ENCODE data around the gene ALAS1.

Gene ALAS1

DNA sequence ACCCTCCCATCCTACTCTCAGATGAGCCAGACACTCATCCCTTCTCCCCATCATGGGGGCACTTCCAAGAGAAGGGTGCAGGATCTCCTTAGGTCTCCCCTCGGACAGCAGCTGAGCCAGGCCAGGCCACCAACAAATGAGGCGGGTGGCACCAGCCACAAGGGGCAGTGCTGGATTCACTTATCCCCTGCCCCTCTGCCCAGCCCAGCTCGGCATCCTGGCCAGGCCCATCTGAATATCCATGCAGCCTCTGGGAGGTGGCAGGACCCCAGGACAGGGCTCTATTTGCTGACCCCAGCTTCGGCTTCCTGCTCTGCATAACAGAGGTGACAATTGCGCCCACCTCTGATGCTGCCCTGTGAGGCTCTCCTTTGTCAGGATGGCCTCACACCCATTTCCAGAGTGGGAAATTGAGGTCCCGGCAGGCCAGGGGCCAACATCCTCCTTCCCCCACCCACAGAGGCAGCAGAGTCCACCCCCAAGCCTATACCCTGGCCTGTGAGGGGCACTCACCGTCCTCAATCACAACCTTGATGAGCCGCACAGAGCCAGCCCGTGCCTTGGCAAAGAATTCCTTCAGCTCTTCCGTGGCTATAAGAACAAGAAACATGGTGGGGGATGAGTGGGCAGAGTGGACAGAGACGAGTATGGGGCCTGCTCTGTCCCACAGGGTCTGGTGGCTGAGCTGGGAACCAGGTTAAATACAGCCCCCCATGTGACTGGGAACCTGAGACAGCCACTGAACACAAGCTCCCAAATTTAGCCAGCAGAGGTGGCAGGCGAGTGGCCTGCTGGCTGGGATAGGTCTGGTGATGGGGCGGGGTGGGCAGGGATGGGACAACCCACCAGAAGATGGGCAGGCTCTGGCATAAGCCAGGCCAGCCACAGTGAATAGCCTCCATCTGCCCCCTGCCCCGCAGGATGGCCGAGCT lies 36.8 kb downstream of the ALAS1 start:
- DNase-seq (ENCODE audit: low read depth): no peak

GRCh38 chr3:52236424-52236886 lies 38.5 kb downstream of the ALAS1 start:
- DNase-seq (ENCODE audit: low read depth): no peak

- DNase-seq (ENCODE audit: low read depth): peak; percentile 67
Measured at GRCh38 chr3:52237006-52237656, 39.2 kb downstream of the ALAS1 start.

- no peak for DNase-seq (ENCODE audit: low read depth)
Measured at GRCh38 chr3:52237657-52238172, 39.8 kb downstream of the ALAS1 start.

- DNase-seq (ENCODE audit: low read depth): no peak
Measured at GRCh38 chr3:52238193-52238760, 40.3 kb downstream of the ALAS1 start.

GRCh38 chr3:52238761-52239701 lies 41.1 kb downstream of the ALAS1 start, which contains the start of gene TWF2:
TSS of gene TWF2 (minus strand) at chr3:52239158. CDS start at chr3:52239016, 142 bp downstream.
- DNase-seq (ENCODE audit: low read depth): no peak

DNA sequence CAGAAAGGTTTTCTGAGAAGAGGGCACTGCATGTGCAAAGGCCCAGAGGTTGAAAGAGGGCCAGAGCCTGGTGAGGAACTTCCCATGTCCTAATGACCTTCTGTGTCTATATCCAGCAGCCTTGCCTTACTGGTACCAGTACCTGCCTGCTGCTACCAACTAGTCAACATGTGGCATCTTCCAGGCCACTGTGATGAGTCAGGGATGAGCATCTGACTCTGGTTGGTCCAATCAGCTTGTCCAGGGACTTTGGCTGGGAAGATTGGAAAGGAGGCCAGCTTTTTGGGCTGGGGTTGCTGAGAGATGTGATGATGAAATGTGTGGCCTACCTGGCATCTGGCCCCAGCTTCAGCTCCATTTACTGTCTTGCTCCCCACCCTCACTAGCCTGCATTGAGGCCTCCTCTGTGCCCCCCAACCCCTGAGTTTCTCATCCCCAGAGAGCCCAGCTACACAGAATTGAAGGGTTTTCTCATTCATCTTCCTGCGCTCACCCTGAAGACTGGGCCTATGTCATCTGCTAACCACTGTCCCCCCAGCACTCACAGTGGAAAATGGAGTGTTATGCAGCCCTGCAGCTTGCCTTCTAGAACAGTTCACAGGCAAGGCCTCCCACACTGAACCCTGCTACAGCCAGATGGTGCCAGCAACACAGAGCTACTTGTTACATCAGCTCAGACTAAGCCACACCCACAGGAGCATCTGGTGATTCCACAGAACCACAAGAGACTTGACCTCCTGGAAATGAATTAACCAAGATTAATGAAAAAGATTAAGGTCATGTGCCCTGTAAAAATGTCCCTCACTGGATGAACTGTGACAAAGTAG lies 42.3 kb downstream of the ALAS1 start:
- DNase-seq (ENCODE audit: low read depth): peak; percentile 89

GRCh38 chr3:52240886-52241370 lies 43.0 kb downstream of the ALAS1 start:
- no peak for DNase-seq (ENCODE audit: low read depth)

DNA sequence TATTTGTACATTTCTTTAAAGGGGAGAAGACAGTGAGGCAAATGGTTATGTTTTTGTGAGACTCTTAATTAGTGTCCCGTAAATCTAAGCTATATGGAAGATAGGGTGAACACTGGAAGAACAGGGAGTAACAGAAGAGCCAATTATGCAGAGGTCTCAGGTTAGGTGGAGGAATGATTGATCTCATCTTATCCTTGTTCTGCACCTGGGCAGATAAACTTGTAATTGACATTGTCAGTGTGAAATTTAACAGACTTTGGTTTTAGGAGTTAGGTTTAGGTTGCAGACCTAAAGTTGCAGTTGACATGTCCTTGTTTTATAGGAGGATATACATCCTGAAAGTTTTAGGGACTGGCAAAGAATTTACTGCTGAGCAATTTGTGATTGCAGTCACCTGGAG lies 44.1 kb downstream of the ALAS1 start:
- DNase-seq (ENCODE audit: low read depth): no peak

DNA sequence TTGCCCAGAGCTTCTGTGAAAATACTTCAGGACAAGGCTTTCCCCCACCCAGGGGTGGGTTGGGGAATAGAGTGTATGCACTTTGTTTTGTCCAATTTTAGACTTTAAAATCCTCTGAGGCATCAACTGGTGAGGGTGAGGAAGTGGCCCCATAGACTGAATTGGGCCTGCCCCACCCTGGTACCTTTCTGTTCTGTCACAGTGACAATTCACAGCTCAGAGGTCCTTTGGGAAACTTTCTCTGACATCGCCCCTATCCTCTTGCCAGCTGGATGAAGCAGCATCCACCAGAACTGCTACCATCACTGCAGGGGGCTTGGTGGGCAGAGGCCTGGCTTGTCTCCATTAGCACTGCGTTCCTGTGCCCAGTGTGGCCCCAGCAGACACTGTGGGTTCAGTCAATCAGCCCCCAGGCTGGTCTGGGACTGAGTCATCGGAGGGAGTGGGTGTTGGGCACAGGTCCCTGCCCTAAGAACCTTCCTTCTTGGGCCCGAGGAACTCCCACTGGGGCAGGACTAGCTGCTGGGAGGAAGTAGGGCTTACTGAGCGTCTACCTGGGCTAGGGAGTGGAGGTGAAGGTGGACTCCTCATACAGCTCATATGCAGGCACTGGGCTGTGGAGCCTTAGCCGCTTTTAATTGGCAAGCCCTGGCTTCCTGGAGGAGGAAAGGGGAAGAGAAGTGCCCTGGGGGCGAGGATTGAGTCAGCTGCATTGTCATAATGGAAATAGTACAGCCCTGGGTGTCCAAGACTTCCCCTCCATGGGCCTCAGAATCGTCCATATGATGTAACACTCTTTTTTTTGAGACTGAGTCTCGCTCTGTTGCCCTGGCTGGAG lies 46.0 kb downstream of the ALAS1 start:
- DNase-seq (ENCODE audit: low read depth): no peak

DNA sequence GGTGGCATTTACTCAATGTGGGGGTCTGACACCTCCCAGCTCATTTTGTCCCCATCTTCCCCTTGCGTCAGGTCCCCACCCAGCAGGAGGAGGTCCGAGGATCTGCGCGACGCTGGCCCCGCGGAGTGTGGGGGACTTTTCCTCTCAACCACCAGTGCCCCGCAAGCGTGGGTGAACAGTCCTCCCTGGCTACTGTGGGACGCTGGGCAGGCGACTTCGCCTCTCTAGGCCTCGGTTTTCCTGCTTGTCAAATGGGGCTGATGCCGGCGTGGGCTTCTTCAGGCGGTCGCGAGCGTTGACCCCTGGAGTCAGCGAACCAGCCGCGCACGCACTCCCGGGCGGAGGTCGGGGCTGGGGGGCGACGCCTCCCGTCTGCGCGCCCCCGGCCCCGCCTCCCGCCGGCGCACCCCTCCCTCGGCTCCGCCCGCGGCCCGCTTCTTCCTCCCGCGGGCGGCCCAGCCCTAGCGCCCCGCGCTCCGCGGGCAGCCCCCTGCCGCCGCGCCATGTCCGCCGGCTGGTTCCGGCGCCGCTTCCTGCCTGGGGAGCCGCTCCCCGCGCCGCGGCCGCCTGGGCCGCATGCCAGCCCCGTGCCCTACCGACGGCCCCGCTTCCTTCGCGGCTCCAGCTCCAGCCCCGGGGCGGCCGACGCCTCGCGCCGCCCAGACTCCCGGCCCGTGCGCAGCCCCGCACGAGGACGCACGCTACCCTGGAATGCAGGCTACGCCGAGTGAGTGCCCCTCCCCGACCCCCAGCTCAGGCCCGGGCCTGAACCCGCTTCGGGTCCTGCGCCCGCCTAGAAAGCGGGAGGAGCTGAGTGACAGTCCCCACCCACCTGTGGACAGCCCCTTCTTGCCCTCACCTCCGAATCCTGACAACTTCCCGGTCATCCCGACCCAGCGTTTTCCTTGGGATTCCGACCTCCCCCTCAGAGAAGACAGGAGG lies 47.6 kb downstream of the ALAS1 start, which contains the start of gene PPM1M:
Gene PPM1M (plus strand): TSS at position 438 of the 942 bp plus-strand sequence. CDS start 66 bp downstream, at position 504.
- no peak for DNase-seq (ENCODE audit: low read depth)

DNA sequence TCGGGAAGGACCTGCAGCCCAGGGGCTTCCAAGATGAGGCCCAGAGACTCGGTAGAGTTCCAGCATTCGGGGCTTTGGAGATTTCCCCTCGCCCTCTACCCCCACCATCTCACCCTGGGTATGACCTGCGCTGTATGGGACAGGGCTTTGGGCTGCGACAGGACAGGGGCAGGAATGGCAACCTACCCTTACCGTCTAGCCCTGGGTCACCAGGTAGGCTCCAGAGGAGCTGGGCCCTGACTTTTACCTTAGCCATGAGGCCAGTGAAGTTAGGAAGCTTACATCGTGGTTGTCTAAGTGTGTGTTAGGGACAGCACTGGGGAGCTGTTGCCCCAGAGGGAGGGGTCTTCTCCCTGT lies 48.3 kb downstream of the ALAS1 start:
- no peak for DNase-seq (ENCODE audit: low read depth)

GRCh38 chr3:52246728-52247408 lies 48.9 kb downstream of the ALAS1 start:
- no peak for DNase-seq (ENCODE audit: low read depth)

DNA sequence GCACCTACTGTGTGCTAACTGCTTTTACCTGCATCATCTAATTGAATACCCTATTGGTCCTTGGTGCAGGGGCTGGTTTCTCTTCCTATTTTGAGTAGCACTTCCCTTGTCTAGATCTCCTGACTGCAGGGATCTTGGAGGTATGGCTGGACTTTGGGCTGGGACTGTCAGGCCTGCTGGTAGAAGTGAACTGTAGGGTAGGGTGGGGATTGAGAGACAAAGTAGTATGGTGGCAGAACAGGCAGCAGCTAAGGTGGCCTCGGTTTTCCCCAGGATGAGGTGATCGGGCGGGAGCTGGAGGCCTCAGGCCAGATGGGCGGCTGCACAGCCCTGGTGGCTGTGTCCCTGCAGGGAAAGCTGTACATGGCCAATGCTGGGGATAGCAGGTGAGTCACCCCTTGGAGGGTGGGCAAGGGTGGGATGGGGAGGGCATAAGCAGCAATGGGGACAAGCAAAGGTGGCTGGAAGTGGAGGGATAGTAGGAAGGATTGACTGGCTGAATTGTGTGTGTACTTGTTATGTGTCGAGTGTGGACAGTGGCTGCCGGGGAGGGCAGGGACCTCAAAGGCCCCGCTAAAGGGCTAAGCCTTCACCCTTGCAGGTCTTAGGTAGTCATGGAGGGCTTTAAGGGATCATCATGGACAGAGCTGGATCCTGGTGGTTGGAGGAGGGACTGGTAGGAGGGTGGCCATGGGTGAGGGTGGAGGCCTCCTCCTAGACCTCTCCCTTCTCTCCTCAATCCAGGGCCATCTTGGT lies 49.6 kb downstream of the ALAS1 start:
- DNase-seq (ENCODE audit: low read depth): no peak

DNA sequence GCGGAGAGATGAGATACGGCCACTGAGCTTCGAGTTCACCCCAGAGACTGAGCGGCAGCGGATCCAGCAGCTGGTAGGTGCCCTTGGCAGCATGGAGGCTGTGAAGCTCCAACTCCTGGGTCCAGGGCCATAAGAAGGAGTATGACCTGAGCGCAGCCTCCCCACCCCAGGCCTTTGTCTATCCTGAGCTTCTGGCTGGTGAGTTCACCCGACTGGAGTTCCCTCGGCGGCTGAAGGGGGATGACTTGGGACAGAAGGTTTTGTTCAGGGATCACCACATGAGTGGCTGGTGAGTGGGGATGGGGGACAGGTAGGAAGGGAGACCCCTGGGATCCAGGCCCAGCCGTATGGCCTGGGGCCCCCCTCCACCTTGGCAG lies 50.2 kb downstream of the ALAS1 start:
- DNase-seq (ENCODE audit: low read depth): no peak

- no peak for DNase-seq (ENCODE audit: low read depth)
Measured at GRCh38 chr3:52248816-52249547, 51.0 kb downstream of the ALAS1 start.
